ENCODE results near the gene RAX2.

GRCh38 chr19:3785938-3786824 lies 14.2 kb upstream of the RAX2 start, which contains the start of gene MATK:
- TF ChIP-seq ARID2 (CRISPR knock-in tag; IDR thresholded peaks at IDR 0.05; ENCODE audit: borderline replicate concordance) (no peak), CTCF (CRISPR knock-in tag; IDR thresholded peaks at IDR 0.05) (no peak), HDAC6 (IDR thresholded peaks at IDR 0.05; ENCODE audit: low read depth, low read length) (no peak), SIN3A (IDR thresholded peaks at IDR 0.05; ENCODE audit: borderline replicate concordance, low read depth, low read length) (no peak), EZH2 (conservative IDR thresholded peaks at IDR 0.05; ENCODE audit: low read depth, low read length) (no peak), SOX13 (IDR thresholded peaks at IDR 0.05) (no peak), SOX13 (CRISPR knock-in tag; conservative IDR thresholded peaks at IDR 0.05 in 1 of 2, IDR thresholded peaks at IDR 0.05 in 1 of 2) (no peak), MYC (CRISPR knock-in tag; IDR thresholded peaks at IDR 0.05; ENCODE audit: borderline replicate concordance) (no peak), CHCHD3 (CRISPR knock-in tag; IDR thresholded peaks at IDR 0.05) (no peak)
- TF ChIP-seq, protein P1, sequence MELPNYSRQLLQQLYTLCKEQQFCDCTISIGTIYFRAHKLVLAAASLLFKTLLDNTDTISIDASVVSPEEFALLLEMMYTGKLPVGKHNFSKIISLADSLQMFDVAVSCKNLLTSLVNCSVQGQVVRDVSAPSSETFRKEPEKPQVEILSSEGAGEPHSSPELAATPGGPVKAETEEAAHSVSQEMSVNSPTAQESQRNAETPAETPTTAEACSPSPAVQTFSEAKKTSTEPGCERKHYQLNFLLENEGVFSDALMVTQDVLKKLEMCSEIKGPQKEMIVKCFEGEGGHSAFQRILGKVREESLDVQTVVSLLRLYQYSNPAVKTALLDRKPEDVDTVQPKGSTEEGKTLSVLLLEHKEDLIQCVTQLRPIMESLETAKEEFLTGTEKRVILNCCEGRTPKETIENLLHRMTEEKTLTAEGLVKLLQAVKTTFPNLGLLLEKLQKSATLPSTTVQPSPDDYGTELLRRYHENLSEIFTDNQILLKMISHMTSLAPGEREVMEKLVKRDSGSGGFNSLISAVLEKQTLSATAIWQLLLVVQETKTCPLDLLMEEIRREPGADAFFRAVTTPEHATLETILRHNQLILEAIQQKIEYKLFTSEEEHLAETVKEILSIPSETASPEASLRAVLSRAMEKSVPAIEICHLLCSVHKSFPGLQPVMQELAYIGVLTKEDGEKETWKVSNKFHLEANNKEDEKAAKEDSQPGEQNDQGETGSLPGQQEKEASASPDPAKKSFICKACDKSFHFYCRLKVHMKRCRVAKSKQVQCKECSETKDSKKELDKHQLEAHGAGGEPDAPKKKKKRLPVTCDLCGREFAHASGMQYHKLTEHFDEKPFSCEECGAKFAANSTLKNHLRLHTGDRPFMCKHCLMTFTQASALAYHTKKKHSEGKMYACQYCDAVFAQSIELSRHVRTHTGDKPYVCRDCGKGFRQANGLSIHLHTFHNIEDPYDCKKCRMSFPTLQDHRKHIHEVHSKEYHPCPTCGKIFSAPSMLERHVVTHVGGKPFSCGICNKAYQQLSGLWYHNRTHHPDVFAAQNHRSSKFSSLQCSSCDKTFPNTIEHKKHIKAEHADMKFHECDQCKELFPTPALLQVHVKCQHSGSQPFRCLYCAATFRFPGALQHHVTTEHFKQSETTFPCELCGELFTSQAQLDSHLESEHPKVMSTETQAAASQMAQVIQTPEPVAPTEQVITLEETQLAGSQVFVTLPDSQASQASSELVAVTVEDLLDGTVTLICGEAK (IDR thresholded peaks at IDR 0.05), result no peak
- TF ChIP-seq, protein P1 (CRISPR knock-in tag; IDR thresholded peaks at IDR 0.05), result no peak
- TF ChIP-seq, protein P2, sequence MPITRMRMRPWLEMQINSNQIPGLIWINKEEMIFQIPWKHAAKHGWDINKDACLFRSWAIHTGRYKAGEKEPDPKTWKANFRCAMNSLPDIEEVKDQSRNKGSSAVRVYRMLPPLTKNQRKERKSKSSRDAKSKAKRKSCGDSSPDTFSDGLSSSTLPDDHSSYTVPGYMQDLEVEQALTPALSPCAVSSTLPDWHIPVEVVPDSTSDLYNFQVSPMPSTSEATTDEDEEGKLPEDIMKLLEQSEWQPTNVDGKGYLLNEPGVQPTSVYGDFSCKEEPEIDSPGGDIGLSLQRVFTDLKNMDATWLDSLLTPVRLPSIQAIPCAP (CRISPR knock-in tag; IDR thresholded peaks at IDR 0.05; ENCODE audit: low read depth), result no peak
